ENCODE measurements around the gene COQ2. TPM values are rescaled to one million over a fixed set of nuclear protein-coding genes. Genes with fewer than 3 reads are reported as not detected.

Gene COQ2
- total and polyA plus RNA-seq, 2 of the 13 experiments (the other 11 are each of a cell fraction or from before 2014, with no cell fraction given) = 10.1 to 17.3 TPM

- peak; percentile 55; the same call in 1 of the 2 replicates for TF ChIP-seq NR0B2 (CRISPR knock-in tag; IDR thresholded peaks at IDR 0.05)
- TF ChIP-seq SOX13 (IDR thresholded peaks at IDR 0.05) = no peak
- no peak for TF ChIP-seq SOX13 (CRISPR knock-in tag; conservative IDR thresholded peaks at IDR 0.05 in 1 of 2, IDR thresholded peaks at IDR 0.05 in 1 of 2)
- no peak for TF ChIP-seq U2AF2 (IDR thresholded peaks at IDR 0.05; ENCODE audit: low read depth, low read length)
- TF ChIP-seq DMAP1 (CRISPR knock-in tag; IDR thresholded peaks at IDR 0.05) = peak; percentile 48; the same call in 1 of the 2 replicates
- TF ChIP-seq SMC3 (IDR thresholded peaks at IDR 0.05; ENCODE audit: low read length) = no peak
- TF ChIP-seq SATB2 (CRISPR knock-in tag; IDR thresholded peaks at IDR 0.05) = no peak
- no peak for TF ChIP-seq RELA (CRISPR knock-in tag; IDR thresholded peaks at IDR 0.05)
- peak; percentile 88 for TF ChIP-seq SIN3A (IDR thresholded peaks at IDR 0.05; ENCODE audit: borderline replicate concordance, low read depth, low read length)
- TF ChIP-seq SOX5 (CRISPR knock-in tag; IDR thresholded peaks at IDR 0.05; ENCODE audit: borderline replicate concordance) = no peak
- peak; percentile 49 for TF ChIP-seq SP2 (CRISPR knock-in tag; IDR thresholded peaks at IDR 0.05)
- peak; percentile 28; the same call in 1 of the 2 replicates for TF ChIP-seq ZNF557 (CRISPR knock-in tag; IDR thresholded peaks at IDR 0.05)
- TF ChIP-seq, protein P1, sequence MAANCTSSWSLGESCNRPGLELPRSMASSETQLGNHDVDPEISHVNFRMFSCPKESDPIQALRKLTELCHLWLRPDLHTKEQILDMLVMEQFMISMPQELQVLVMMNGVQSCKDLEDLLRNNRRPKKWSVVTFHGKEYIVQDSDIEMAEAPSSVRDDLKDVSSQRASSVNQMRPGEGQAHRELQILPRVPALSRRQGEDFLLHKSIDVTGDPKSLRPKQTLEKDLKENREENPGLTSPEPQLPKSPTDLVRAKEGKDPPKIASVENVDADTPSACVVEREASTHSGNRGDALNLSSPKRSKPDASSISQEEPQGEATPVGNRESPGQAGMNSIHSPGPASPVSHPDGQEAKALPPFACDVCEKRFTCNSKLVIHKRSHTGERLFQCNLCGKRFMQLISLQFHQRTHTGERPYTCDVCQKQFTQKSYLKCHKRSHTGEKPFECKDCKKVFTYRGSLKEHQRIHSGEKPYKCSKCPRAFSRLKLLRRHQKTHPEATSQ (CRISPR knock-in tag; IDR thresholded peaks at IDR 0.05; ENCODE audit: borderline replicate concordance) = 0 out of 2 replicates have a peak, but pooled peaks have one; percentile 31
- peak; percentile 73; the same call in 1 of the 2 replicates for TF ChIP-seq HOMEZ (CRISPR knock-in tag; IDR thresholded peaks at IDR 0.05; ENCODE audit: low read depth)
- no peak for TF ChIP-seq HOXA7 (CRISPR knock-in tag; IDR thresholded peaks at IDR 0.05)
- no peak for TF ChIP-seq PLRG1 (conservative IDR thresholded peaks at IDR 0.05)
- TF ChIP-seq BHLHE40 (IDR thresholded peaks at IDR 0.05; ENCODE audit: low read length) = no peak; the same call in 1 of the 2 replicates
- peak; percentile 57; the same call in 1 of the 2 replicates for TF ChIP-seq AHR (CRISPR knock-in tag; IDR thresholded peaks at IDR 0.05)
- TF ChIP-seq, protein P2, sequence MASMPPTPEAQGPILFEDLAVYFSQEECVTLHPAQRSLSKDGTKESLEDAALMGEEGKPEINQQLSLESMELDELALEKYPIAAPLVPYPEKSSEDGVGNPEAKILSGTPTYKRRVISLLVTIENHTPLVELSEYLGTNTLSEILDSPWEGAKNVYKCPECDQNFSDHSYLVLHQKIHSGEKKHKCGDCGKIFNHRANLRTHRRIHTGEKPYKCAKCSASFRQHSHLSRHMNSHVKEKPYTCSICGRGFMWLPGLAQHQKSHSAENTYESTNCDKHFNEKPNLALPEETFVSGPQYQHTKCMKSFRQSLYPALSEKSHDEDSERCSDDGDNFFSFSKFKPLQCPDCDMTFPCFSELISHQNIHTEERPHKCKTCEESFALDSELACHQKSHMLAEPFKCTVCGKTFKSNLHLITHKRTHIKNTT (CRISPR knock-in tag; IDR thresholded peaks at IDR 0.05) = no peak
- TF ChIP-seq PRPF4 (IDR thresholded peaks at IDR 0.05; ENCODE audit: low read depth, low read length, poor library complexity, severe bottlenecking) = no peak
- TF ChIP-seq ZFYVE20 (CRISPR knock-in tag; IDR thresholded peaks at IDR 0.05; ENCODE audit: borderline replicate concordance, low read depth) = no peak
- TF ChIP-seq, protein P3, sequence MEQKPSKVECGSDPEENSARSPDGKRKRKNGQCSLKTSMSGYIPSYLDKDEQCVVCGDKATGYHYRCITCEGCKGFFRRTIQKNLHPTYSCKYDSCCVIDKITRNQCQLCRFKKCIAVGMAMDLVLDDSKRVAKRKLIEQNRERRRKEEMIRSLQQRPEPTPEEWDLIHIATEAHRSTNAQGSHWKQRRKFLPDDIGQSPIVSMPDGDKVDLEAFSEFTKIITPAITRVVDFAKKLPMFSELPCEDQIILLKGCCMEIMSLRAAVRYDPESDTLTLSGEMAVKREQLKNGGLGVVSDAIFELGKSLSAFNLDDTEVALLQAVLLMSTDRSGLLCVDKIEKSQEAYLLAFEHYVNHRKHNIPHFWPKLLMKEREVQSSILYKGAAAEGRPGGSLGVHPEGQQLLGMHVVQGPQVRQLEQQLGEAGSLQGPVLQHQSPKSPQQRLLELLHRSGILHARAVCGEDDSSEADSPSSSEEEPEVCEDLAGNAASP (CRISPR knock-in tag; IDR thresholded peaks at IDR 0.05; ENCODE audit: borderline replicate concordance) = peak; percentile 37
- no peak for TF ChIP-seq ZNF296 (CRISPR knock-in tag; conservative IDR thresholded peaks at IDR 0.05)
- no peak for TF ChIP-seq AGO1 (IDR thresholded peaks at IDR 0.05; ENCODE audit: low read depth, low read length, poor library complexity, severe bottlenecking)
- no peak for TF ChIP-seq ZNF205 (CRISPR knock-in tag; IDR thresholded peaks at IDR 0.05)
These were observed at the start of gene COQ2 (continued) for GRCh38 chr4:83284193-83285054.

Data from HepG2 (cell line).